HUDEP-2 (cell line): ENCODE measurements around the gene CHRFAM7A.
"Not testable (repeated sequence)": the region's sequence is repeated elsewhere in the genome, so short reads cannot be mapped to it uniquely, and the experiment has no call there.

Experiments
- DNase-seq, 76 experiments: peaks; one replicate each; lab custom pipeline; 2025; ENCODE audit not compliant: unreplicated experiment in 76 of 76; lab: John Stamatoyannopoulos, UW

CHRFAM7A gene

DNA sequence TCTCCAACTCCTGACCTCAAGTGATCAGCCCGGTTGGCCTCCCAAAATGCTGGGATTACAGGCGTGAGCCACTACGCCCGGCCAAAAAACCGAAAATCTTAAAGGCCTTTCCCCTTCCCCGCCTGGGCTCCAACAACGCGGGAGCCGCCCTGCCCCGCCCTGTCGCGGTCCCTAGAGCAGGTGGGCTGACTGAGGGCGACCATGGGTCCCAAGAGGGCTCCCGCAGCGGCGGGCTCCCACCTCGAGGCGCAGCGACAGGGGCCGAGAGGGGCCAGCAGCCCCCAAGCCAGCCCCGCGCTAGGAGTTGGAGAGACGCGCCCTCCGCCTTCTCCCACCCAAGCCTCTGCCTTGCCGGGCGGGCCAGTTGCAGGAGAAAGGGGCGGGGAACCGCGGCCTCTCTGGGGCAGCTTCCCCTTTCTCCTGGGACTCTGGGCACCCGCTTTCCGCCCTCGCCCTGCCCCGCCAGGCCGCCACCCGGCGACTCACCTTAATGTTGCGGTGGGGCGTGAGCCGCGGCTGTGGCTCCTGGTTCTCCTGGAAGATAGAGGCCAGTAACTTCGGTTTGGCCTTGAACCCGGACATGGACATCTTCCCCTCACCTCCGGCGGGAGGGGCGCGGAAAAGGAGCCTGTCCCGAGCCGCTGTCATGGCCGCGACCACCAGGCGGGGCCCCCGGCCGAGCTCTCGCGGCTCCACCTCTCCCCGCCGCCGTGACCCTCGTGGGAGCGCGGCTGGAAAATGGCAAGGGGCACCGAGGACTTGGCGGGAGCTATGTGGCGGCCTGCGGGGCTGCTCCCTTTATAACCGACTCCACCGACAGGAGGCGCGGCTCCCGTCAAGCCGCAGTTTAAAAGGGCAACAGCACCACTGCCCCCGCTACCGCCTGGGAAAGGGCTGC lies at the start of gene CHRFAM7A:
TSS of gene CHRFAM7A (minus strand) at position 775 of the 898 bp plus-strand sequence. CDS start 10,189 bp downstream, outside the sequence.
- DNase-seq: not testable (repeated sequence)

DNA sequence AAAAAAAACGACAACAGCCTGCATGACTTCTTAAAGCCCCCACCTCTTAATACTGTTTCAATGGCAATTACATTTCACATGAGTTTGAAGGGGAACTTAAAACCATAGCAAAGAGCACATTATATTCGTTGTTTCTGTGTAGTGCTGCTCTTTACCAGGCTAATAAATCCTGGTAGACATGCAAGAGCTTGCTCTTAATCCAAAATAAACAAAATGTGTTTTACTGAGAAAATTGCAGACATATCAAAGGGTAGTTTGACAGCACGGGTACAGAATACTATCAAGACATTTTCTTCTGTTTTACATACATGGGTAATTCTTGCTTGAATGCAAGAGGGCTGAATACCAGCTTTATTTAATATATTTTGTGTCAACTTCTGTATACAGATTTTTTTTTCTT lies 45.0 kb upstream of the CHRFAM7A start:
- DNase-seq: not testable (repeated sequence)

DNA sequence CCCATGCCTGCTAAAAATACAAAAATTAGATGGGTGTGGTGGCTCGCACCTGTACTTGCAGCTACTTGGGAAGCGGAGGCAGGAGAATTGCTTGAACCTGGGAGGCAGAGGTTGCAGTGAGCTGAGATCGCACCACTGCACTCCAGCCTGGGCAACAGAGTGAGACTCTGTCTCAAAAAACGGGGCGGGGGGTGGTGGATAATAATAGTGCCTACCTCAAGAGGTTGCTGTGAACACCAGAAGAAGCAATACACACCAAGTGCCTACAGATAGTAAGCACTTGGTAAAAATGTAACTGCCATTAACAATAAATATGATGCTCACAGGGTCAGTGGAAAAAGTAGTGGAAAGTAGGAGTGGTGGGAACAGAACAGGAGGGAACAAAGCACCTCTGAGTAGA lies 42.5 kb upstream of the CHRFAM7A start:
- not testable (repeated sequence) for DNase-seq

DNA sequence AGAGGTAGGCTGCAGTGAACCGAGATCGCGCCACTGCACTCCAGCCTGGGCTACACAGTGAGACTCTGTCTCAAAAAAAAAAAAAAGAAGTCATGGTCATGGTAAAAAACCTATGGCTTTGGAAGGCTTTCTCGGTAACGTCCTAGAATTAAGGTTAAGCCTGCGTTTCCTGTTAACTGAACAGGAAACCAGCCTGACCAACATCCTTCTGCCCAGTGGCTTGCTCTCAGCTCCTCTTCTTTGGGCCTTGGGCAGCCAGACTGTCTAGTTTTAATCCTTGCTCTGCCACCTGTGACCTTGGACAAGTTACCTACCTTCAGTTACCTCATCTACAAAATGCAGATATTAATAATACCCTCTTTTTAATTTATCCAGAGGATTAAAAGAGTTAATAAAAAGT lies 27.4 kb upstream of the CHRFAM7A start:
- not testable (repeated sequence) for DNase-seq

DNA sequence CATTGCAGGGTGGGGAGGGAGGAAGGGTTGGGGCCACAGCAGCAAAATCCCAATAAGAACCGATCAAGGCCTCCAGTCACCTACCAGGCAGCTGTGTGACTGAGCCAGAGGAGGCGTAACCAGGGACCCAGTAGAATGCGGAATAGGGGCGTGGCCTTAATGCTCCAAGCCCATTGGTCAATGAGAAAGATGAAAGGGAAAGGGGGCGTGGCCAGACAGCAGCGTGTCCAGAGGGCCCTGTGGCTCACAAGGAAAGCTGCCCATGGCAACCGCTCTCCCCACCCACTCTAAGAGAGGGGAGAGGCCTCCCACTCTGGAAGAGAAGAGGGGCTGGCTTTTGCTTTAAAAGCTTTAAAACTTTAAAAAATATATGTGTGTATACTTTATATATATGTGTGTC lies 20.8 kb upstream of the CHRFAM7A start, which contains the start of gene GOLGA8R:
TSS of gene GOLGA8R (minus strand) at position 101 of the 400 bp plus-strand sequence. CDS start at position 3, 98 bp downstream.
- DNase-seq: not testable (repeated sequence)

DNA sequence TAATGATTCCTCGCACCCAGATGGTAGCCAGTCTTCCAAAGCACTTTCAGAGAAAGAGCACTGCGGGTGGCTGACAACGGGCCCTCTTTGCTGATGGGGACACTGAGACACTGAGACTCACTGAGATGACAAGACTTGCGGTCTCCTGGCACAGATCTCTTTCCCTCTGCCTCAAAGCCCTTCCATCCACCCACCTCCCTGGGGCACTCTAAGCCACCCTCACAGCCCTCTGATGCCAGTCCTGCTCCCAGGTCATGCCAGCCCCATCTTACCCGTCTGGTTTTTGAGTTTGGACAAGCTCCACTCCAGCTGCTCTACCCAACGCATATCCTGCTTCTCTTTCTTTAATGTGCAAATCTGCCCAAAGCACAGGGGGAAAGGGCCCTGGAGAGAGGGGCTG lies 14.3 kb upstream of the CHRFAM7A start:
- DNase-seq: not testable (repeated sequence)

DNA sequence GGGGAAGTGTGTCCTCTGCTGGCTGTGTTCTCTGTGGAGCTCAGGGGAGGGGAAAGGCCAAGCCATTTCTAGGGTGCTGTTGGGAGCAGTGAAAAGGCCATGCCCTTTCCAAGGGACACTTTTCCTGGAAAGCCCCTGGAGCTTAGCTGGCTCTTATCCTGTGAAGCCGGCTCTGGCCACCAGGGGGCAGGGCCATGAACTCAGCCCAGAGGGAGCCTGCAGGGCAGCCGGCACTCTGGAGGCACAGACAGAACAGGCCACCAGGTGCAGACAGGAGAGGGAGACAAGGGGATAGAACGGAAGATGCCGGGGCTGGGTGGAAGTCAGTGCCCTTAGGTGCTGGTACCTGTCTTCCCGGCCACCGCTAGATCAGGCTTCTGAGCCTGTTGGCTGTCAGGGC lies 5.6 kb upstream of the CHRFAM7A start:
- DNase-seq: not testable (repeated sequence)

DNA sequence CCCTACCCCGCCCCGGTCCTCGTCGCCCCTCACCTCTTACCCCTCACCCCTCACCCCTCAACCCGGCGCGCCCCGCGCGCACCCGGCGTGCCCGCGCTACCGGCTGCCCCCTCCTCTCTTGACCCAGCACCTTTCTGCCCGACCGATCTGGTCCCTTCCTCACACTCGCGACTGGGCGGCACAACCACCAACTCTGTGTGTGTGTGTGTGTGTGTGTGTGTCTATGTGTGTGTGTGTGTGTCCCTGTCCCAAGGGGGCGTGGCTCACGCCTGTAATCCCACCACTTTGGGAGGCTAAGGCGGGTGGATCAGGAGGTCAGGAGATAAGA lies 288 bp upstream of the CHRFAM7A start:
- DNase-seq: not testable (repeated sequence)

DNA sequence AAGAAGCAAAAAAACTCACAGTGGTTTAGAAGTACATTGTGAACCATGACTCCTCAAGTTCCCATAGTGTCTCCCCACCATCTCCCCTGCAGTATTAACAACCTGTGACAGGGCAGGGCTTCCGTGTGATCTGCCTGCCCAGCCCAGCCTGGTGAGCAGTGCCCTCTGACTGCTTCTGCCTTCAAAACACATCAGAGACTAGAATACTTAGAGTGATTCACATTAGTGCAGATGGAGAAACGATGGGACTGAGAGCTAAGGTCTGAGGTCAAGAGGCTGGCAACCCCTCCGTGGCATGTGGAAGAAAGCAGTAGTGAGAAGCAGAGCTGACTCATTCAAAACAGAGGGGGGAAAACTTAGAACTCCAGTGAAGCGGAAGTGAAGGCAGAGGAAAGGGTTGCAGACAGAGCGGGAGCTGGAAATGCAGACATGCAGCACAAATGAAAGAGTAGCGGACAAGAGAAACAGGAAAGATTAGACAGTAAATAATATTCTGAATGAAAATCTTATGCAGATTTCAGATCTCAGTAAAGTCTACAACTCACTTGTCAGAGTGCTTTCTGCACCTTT lies 6.9 kb downstream of the CHRFAM7A start:
- not testable (repeated sequence) for DNase-seq

DNA sequence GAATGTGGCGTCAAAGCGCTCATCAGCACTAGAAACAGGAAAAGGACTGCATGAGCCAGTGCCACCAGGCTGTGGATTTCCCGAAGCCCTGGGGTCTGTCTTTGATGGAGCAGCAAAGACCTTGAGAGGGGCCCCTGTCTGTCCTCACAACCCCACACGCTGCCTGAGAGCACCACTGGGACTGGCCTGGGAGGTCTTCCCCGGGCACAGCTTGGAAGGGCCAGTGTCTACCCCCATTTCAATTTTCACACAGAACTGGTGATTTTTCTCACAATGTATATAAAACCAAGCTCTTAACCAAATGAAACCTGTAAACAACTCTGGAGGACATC lies 16.3 kb downstream of the CHRFAM7A start:
- not testable (repeated sequence) for DNase-seq

DNA sequence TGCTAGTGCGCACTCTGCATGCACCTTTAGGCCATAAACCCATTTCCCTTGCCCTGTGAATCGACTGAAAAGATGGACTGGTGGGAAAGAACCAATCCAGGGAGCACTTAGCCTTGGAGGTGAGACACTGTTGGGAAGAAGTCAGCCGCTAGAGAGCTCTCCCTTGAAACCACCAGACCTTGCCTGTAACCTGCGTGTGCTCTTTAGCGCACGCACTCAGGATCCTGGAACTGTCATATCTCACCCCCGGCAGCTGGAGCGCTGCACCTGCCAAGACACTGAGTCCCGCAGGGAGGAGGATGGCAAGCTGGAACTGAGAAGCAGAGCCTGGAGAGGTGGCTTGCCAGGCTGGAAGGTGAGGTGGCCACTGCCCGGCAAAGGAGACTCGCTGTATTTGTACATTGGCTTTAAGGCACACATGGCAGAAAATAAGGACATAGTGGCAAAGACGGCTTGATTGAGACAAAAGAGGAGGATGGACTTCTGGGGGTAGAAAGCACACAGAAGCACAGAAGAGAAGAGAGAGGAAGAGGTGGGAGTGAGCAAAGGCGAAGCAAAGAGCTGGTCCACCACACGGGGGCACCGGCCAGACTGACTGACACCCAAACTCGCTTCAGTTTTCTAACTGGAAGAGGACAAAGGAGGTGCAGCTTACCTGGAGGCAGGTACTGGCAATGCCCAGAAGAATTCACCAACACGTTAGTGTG lies 16.8 kb downstream of the CHRFAM7A start:
- not testable (repeated sequence) for DNase-seq

DNA sequence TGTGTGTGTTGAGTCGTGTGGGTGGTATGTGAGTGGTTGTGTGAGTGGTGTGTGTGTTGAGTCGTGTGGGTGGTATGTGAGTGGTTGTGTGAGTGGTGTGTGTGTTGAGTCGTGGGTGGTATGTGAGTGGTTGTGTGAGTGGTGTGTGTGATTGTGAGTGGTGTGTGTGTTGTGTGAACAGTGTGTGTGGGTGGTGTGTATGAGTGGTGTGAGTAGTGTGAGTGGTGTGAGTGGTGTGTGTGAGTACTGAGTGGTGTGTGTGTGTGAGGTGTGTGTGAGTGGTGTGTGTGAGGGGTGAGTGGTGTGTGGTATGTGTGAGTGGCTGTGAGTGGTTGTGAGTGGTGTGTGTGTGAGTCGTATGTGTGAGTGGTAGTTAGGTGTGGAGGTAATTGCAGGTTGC lies 17.5 kb downstream of the CHRFAM7A start:
- not testable (repeated sequence) for DNase-seq

DNA sequence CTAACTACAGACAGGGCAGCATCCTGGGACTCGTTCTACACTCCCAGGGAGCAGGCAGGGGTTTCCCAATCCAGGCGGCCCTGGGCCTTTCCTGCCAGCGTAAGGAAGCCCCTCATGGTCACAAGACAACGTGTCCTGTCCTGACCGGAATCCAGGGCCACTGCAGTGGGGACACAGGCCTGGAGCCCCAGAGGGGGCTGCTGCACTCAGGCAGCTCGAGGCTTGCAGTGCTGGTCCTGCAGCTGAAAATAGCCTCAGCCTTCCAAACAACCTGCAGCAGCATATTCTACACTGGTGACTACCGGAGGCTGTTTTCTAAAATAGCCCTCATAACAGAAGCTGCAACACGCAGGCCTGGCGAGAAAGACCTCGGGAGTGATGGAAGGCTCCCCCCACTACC lies 18.5 kb downstream of the CHRFAM7A start:
- not testable (repeated sequence) for DNase-seq

DNA sequence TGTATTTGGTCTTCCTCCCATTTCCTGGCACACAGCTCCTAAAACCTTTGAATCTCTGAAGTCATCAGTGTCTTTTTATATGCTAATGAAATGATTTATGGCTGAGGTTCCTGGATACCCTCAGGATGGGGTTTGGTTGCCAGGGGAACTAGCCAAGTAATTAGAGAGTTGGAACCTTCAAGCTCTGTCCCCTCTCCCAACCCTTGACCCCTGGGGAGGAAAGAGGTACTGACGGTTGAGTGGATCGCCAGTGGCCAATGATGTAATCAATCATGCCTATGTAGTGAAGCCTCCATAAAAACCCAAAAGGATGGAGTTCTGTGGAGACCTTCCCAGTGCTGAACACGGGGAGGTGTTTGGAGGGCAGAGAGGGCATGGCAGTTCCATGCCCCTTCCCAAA lies 25.1 kb downstream of the CHRFAM7A start:
- not testable (repeated sequence) for DNase-seq

DNA sequence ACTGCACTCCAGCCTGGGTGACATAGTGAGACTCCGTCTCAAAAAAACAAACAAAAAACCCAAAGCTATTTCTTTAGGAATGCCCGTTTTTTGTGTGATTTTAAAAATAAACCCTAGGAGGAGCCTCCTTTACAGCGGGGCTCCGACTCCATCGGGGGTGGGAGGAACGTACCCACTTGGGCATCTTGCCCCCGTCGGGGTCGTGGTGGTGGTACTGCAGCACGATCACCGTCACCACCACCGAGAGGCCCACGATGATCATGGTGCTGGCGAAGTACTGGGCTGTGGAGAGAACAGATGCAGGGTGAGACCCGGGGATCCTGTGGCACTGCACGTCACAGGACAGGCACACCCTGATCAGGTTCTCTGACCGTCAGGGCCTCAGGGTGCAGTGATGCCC lies 26.1 kb downstream of the CHRFAM7A start:
- not testable (repeated sequence) for DNase-seq

DNA sequence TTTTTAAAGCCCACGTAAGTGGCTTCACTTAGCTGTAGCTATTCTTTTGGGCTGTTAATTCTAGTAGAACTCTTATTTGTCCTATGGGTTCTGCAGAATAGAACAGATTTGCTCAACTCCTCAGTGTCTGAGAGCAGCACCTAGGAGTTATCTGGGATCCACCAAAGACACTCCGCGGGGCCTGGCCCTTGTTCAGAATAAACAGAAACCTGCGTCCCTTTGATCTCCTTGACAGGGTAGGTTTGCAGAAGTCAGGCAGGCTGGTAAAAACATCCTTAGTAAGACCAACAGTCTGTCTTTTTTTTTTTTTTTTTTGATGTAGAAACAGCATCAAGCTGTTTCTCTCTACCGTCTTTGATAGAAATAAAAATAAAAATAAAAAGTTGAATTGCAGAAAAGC lies 31.9 kb downstream of the CHRFAM7A start:
- DNase-seq: not testable (repeated sequence)

DNA sequence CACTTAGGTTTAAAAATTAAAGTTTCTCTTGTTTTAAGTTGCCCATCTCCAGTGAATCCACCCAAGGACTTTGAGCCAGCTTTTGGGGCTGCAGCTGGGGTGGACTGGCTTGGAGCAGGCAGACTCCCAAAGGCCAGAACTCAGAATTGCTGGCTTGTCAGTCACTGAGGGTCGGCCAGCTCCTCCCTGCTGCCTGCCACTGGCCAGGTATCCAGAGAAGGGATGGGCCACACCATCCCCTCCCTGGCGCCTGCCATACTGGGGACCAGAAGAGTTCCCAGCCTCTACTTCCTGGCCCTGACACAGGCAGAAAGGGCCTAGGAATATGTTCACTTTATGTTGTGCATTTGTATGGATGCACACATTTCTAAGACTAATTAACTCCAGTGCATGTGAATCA lies 32.4 kb downstream of the CHRFAM7A start:
- DNase-seq: not testable (repeated sequence)

DNA sequence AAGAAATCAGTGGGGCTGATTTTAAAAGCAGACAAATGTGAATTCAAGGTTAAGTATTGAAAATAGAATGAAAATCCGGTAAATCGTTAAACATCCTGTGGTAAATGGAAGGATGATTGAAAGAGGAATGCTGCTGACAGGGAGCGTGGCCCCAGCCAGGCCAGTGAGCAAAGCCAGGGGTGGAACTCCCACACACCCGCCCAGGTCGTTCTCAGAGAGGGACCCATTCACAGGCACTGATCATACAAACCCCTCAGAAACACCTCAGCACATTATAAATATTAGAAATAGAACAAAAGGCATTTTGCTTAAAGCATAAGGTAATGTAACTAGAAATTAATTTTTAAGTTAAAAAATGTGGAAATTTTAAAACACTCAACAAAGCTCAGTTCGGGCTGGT lies 38.3 kb downstream of the CHRFAM7A start:
- not testable (repeated sequence) for DNase-seq

DNA sequence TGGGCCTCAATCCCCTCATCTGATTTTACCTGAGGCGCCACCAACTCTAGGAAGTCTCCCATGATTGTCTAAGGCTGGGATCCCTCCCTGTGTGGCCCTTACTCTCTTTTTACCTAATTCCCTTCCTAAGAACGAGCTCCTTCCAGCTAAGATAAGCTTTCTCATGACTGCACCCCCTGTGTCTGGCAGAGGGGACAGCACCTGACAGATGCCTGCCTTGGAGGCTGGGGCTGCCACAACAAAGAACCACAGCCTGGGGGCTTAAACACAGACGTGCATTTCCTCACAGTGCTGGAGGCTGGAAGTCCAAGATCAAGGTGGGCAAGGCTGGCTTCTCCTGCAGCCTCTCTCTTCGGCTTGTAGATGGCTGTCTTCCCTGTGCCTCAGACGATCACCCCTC lies 43.5 kb downstream of the CHRFAM7A start:
- not testable (repeated sequence) for DNase-seq

DNA sequence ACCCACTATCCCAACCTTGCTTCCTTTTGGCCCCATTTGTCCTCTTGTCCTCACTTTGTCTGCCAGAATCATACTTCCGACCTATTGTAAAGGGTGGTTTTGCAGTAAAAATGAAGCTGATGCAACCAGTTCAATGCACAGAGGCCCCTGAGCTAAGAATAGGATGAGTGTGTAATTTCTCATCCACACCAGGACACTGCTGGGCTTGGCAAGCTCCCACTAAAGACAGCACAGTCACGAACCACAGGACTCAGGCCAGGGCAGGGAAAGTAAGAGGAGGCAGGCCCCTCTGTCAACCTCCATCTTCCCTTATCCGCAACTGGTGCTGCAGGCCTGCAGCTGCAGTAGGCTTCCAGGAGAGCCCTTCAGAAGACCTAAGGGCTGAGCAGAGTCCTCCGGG lies 56.8 kb downstream of the CHRFAM7A start:
- DNase-seq: not testable (repeated sequence)

DNA sequence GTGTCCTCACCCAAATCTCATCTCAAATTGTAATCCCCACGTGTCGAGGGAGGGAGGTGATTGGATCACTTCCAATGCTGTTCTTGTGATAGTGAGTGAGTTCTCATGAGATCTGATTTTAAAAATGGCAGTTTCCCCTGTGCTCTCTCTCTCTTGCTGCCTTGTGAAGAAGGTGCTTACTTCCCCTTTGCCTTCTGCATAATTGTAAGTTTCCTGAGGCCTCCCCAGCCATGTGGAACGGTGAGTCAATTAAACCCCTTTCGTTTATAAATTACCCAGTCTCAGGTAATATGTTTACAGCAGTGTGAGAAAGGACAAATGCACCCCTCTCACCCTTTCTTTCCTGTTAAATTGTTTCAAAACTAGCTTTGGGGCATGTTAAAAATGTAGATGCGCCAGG lies 59.2 kb downstream of the CHRFAM7A start:
- not testable (repeated sequence) for DNase-seq
